NCI-H82 treated with DMSO at 0.1 percent for 48 hours (cell line): Measurements from ENCODE around the gene ANKRD39.

Source experiments
- DNase-seq: peaks from one replicate; lab custom pipeline; 2025; ENCODE audit not compliant: unreplicated experiment; lab: John Stamatoyannopoulos, UW

ANKRD39 gene

DNA sequence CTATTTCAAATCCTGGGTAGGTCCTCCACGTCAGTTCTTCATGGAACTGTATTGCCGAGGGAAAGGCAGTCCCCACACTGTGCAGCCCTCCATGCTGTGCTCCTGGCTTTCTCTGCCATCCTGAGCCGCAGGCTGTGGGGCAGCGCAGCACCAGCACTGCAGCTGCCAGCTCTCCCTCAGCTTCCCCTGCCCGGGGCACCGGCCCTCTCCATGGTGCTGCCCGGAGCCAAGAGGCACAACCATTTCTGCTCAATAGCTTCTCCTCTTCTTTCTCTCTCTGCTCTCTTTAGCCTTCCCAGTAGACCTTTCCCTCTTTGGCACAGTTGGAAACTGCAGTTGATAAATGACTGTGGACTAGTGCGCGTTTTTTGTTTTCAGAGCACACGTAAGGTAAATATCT lies 26.1 kb downstream of the ANKRD39 start:
- no peak for DNase-seq

DNA sequence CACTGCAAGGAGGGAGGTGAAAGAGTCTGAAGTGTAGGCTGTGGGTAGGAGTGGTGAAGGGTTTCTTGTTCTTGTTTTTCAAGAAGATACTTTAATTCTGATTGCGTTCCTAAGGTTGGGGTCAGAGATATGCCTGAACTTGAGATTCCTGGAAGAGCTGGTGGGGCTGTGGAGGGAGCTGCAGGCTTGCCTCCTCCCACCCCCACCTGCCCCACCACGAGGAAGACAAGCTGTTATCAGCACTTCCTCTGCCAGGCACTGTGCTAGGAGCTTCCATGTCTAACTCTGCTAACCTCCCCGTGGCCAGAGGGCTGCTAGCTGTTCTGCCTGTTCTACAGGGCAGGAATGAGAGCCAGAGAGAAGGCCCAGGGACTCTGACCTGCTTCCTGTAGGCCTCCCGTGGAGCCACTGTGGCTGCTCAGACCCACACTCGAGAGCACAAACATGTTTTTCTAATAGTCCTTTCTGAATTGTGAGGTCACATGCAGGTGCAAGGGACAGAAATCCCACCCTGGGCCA lies 27.7 kb downstream of the ANKRD39 start:
- DNase-seq: no peak

DNA sequence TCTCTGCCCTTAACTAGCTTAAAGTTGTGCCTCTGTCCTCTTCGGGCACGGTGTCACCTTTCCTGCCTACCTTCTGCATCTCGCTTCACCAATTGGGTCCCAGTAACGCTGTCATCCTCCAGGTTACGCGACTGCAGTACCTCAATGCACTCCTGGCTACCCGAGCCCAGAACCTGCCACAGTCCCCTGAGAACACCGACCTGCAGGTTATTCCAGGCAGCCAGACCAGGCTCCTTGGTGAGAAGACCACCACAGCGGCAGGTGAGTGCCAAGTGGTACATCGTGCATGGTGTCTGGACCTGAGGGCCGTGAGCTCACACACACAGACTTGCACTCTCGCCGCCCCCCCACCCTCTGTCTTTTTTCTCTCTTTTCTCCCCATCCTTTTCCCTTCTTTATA lies 28.9 kb downstream of the ANKRD39 start:
- no peak for DNase-seq

DNA sequence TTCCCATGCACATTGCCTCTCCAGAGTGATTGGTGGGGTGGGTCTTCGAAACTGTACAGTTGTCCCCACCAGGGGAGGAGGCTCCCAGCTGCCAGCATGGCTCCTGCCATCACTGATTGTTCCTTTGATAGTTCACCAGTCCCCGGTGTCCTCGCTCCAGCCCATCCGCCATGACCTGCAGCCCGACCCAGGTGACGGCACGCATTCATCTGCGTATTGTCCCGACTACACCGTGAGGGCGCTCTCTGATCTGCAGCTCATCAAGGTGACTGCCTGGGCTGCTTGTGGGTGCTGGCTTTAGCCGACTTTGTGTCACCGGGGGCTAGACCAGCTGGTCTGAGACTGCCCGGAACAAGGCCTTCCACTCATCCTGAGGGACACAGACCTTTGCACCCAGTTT lies 29.4 kb downstream of the ANKRD39 start:
- no peak for DNase-seq

DNA sequence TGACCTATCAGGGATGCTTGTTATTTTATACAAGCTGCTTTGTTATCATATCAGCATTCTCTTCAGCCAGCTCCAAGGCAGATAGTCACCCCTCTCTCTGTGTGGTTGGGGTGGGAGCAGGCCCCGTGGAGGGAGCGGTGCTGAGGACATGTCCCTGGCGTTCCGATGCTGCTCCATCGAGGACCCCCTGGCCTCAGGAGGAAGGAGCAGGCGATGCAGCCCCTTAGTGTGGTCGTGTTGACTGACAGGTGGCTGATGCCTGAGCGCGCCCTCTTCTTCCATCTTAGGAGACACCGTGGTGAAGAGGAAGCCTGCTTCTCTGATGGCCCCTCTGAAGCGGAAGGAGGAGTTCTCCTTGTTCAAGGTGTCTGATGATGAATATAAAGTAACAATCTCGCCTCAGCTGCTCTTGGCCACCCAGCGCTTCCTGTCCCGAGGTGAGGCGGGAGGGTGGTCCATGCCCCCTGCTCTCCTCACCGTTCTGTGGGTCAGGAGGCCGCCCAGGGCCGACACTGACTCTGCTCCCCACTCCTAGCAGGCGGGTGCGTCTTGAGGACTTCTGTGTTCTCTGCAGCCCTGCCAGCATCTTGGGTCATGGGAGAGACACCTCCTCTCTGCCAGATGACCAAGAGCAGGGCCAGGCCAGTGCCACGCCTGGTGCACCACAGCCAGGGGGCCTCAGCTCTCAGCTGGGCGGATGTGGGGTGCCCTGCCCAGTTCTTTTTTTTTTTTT lies 31.1 kb downstream of the ANKRD39 start:
- no peak for DNase-seq

DNA sequence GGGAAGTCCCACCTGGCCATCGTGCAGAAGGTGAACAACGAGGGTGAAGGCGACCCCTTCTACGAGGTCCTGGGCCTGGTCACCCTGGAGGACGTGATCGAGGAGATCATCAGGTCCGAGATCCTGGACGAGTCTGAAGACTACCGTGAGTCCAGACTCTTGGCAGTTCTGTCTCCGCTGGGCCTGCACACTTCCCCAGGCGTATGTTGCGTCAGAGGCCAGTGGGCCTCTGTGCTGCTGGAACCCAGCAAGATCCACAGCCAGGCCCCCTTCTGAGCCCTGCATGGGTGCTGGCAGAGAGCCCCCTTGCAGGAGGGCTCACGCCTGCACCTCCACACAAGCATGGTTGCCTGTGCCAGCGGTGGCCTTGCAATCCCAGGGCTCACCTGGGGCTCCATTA lies 32.8 kb downstream of the ANKRD39 start:
- DNase-seq: no peak

DNA sequence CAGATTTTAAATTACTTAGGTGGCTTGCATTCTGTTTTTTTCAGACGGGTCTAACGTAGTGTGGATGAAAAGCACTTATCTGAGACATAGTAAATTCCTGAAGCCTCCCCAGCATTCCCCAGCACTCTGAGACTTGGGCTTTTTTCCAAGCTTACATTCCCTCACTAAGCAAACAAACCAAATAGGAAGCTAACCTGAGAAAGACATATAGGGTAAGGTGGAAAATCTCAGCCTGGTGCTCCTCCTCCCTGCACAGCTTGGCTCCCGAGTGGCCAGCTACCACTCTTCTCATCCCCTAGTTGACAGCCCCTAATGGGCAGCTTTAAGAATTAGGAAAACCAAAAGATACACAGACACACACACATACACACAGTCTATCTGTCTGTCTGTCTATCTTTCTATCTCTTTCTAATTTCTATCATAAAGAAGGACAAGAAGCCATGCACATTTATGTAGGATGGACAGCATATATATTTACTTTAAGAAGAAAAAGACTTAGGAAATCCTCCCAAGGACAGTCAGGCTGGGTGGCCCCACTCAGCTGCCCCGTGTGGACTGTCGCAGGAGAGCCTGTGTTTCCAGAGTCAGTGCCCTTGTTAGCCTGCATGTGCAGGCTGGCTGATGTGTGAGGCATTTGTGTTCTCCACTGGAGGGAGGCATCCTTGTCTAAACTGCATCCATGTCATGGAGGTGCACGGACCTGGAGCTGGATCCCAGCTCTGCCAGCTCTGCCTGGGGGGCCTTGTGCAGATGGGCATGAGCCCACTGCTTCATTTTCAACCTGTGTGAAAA lies 33.5 kb downstream of the ANKRD39 start:
- no peak for DNase-seq

DNA sequence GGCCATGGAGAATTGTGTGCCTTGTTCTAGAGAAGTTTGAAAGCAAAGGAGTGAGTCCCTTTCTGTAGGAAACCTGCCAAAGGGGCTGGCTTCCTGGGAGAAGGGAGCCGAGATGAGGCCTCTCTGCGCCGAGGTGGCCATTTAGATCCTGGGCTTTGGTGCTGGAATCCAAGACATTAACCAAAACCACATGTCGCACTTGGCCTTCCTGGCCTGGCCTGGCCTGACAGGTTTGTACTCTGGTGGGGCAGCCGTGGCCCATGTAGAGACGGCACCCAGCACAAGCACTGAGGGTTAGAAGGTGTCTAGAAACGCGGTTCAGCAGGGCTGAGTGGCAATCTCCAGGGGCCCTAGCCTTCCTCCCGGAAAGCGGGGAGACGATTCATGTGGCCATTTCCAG lies 34.6 kb downstream of the ANKRD39 start:
- DNase-seq: no peak

DNA sequence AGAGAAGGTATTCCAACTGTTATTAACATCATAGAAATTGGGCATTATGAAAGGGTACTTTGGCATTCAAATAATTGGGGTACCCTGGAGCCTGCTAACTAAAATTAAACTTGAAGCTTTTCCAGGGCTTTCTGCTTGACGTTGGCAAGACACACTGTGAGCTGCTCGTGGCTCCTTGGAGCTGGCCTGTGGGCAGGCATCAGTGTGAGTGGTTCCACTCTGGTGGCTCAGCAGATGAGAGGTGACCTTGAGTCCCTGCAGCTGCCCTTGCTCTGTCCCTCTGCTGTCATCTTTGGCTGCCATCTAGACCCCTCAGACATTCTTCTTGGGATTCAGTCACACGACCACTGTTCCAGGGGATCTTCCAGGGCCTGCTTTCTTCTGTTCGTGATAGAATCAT lies 35.0 kb downstream of the ANKRD39 start:
- DNase-seq: no peak

DNA sequence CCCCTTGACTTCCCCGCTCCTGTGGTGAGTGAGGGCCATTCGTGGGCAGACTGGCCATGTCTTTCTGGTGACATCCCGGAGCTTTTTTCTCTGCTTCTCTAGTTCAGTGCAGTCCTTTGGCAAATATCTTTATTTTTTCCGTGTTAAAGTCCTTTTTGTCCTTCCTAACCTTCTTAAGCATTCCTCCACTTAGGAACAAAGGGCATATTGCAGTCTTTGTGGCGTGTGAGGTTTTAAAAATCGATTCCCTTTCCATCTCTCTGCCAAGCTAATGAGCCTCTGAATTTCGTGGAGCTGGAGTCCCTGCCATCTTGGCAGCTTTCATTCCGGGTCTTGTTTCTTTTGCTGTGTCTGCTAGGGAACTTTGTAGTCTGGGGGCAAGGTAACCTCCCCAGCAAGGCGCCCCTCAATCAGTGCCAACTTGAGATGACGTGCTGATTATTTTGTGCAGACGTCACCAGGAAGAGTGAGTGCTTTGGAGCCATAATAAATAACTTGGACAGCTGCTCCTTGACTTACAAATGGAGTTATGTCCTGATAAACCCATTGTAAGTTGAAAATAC lies 36.6 kb downstream of the ANKRD39 start:
- no peak for DNase-seq

DNA sequence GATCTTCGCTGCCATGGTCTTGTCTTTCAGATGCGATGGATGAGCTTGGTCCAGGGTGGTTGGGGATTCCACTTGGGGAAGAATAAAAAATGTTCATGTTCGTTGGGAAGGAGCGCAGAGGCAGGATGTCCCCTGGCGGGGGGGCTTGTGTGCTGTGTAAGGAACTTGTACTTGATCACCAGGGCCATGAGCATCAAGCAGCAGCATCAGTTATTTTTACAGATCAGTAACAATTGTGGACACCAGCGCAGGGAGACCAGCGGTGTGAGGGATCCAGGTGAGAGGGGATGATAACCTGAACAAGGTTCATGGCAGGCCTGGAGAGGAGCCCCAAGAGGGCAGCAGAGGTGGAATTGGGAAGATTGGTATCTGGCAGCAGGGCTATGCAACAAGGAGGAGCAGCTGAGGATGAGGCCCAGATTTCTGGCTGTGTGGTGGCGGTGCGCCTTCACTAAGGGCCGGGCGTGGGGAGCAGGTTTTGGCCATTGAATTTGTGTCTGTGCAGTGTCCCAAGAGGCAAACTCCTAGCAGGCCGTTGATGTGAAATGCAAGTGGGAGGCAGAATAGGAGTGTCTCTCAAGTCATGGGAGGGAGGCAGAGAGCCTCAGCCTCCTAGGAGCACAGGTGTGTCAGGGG lies 37.8 kb downstream of the ANKRD39 start:
- no peak for DNase-seq

DNA sequence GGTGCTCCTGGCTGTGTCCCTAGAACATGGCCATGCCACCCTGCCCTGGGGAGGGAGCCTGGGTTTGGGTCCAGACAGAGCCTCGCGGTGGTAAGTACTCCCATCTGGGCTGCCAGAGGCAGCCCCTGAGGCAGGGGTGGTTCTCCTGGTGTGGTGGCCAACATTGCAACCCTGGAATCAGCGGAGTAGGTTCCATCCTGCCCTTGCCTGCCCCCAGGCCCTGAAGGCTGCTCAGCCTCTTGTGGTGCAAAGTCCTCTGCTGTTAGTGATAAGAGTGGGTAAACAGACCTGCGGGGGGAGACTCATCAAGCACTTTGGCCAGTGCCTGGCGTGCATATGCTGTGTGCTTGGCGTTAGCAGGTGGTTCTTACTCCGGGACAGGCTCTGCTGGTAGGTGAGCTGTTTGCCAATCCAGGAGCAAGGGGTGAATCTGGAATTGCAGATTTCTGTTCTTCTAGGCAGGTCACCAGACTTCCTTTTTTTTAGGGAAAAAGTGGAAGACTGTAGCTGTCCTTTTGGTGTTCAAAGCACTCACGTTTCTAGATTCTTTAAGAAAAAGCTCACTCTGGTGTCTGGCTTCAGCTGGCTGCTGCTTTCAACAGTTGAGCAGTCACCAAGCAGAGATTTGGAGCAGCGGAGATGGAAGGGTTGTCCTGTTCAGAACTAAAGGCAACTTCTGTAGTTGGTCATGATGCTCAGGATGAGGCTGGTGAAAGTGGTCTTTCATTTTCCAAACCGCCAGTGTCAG lies 38.5 kb downstream of the ANKRD39 start:
- no peak for DNase-seq

DNA sequence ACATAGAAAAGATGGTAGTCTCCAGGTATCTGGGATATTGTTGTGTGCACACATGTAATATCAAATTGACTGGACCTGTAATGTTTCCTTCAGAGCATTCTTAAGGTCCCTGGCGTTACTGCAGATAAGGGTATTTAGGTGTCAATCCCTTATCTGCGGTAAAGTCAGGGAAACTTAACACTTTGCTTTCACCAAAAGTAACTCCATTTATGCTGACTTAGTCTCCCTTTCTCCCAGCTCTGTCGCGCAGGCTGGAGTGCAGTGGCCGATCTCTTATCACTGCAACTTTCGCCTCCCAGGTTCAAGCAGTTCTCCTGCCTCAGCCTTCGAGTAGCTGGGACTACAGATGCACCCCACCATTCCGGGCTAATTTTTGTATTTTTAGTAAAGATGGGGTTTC lies 39.9 kb downstream of the ANKRD39 start:
- no peak for DNase-seq

DNA sequence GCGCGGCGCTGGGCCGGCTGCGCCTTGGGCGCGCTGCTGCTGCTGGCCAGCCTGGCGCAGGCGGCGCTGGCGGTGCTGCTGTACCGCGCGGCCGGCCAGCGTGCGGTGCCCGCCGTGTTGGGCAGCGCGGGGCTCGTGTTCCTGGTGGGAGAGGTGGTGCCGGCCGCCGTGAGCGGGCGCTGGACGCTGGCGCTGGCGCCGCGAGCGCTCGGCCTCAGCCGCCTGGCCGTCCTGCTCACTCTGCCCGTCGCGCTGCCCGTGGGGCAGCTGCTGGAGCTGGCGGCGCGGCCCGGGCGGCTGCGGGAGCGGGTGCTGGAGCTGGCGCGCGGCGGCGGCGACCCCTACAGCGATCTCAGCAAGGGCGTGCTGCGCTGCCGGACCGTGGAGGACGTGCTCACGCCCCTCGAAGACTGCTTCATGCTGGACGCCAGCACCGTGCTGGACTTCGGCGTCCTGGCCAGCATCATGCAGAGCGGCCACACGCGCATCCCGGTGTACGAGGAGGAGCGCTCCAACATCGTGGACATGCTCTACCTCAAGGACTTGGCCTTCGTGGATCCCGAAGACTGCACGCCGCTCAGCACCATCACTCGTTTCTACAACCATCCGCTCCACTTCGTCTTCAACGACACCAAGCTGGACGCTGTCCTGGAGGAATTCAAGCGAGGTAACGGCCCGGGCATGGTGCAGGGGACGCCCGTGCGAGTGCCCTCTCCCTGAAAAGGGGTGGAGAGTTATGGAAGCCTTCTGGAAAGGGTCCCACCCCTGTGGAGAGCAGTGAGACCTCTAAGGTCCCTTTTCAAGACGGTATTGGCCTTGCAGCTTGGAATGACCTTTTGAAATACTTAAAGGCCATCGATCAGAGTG lies 40.7 kb downstream of the ANKRD39 start:
- no peak for DNase-seq

DNA sequence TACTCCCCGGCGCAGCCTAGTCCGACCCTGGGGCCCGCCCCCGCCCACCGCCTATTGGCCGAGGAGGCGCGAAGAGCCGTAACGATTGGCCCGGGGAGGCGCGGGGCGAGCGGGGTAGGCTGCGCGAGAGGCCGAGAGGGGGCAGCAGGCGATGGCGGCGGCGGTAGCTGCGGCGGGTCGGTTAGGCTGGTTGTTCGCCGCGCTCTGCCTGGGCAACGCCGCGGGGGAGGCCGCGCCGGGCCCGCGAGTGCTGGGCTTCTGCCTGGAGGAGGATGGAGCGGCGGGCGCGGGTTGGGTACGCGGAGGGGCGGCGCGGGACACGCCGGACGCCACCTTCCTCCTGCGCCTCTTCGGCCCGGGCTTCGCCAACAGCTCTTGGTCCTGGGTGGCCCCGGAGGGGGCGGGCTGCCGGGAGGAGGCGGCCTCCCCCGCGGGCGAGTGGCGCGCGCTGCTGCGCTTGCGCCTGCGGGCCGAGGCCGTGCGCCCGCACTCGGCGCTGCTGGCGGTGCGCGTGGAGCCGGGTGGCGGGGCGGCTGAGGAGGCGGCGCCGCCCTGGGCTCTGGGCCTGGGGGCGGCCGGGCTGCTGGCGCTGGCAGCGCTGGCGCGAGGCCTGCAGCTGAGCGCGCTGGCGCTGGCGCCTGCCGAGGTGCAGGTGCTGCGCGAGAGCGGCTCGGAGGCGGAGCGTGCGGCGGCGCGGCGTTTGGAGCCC lies 41.5 kb downstream of the ANKRD39 start, which contains the start of gene CNNM3:
CNNM3 (plus strand) TSS at position 142 of the 709 bp plus-strand sequence; CDS start at position 152, 10 bp downstream.
- DNase-seq: peak; percentile 72

DNA sequence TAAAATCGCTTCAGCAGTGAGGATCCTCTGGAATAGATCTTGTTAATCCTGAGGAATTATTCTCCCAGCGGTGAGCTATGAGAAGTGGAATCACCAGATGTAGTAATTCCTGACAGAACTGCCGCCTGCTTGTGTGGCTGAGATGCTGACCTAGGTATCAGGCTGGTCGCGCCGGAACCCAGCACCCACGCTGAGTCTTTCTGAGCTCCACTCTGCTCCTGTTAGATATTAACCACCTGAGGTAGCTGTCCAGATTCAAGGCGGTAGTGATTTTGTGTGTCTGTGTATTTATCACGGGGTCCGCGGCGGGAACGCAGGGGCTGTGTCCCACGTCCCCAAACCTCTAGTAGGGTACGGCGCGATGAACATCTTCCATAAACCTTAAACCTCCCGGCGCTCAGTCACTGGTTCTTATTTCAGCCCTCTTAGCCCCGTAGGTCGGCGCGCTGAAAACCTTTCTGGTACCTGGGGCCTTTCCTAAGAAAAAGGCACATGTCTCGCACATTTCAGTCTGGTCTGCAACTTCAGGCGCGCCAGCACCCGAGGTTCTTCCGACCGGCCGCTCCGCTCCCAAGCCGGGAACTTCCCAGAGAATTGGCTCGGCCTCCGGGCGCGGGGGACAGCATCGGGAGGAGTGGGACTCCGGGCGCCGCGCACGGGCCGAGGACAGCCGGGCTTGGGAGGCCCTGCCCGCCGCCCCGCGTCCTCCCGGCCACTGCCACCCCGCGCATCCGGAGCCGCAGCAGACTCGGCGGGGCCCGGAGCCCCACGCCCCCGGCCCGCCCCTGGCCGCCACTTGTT lies 42.3 kb downstream of the ANKRD39 start:
- DNase-seq: peak; percentile 41

DNA sequence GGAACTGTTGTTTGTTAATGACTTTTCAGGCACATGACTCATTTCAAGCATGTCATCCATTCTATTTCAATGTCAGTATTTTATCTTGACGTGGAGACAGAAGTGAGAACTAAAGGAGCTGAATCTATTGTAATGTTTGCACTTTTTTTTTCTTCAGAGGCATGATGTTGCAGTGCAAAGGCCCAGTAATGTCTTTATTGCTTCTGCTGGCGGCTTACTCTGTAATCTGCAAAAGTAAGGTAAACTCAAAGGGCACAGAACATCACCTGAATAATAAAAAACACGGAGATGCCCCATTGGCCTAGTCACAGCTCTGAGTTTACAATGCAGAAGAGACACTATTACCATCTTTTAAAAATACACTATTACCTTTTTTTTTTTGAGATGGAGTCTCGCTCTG lies 44.2 kb downstream of the ANKRD39 start:
- DNase-seq: no peak

DNA sequence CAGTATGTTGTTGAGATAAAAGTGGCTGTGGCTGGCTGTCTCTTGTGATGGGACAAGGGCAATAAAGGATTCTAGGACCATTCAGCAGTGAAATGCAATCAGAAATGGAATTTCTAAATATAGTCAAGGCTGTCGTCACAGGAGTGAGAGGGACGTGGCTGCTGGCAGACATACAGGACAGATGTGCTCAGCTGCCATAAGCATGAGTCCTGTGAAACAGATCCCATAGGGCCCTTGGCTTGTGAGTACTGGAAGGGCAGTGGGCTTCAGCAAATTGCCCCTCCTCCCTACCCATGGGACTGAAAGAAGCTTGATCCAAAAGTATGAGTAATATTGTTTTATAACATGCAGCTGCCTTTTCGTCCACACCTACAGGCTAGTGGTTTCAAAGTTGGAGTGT lies 45.9 kb downstream of the ANKRD39 start:
- no peak for DNase-seq
